Right atrium auricular region (tissue), 2 donors: ENCODE measurements around the gene MGST2. TPM values are rescaled to one million over a fixed set of nuclear protein-coding genes. Genes with fewer than 3 reads are reported as not detected.

ENCODE experiments used
- DNase-seq: peaks from one replicate; pipeline ENCODE4 v3.0.0-alpha.2; 2019; ENCODE audit warnings: low spot score
- H3K27ac ChIP-seq, 2 donors: fragments of 200-600 bp; sonication (generic); 1 replicate in 1 of 2; 2 replicates in 1 of 2; pipeline ENCODE4 v1.5.1; 2016 to 2019
- H3K27me3 ChIP-seq, 2 donors: fragments of 200-600 bp; sonication (generic); one replicate each; pipeline versions ENCODE4 v1.5.1 to v1.6.0; 2017 to 2019
- H3K36me3 ChIP-seq: fragments of 200-600 bp; sonication (generic); one replicate; pipeline ENCODE4 v1.5.1; 2016
- H3K4me1 ChIP-seq, 2 donors: fragments of 200-600 bp; sonication (generic); one replicate each; pipeline versions ENCODE4 v1.5.1 to v1.6.0; 2017 to 2019
- H3K4me3 ChIP-seq, 2 donors: fragments of 200-600 bp; sonication (generic); 1 replicate in 1 of 2; 2 replicates in 1 of 2; pipeline ENCODE4 v1.5.1; 2017 to 2019; ENCODE audit warnings: mild to moderate bottlenecking in 1 of 2, moderate library complexity in 1 of 2
- H3K9me3 ChIP-seq, 2 donors: fragments of 200-600 bp; sonication (generic); one replicate each; pipeline ENCODE4 v1.5.1; 2019
- total RNA-seq, 2 donors: library from RNA; depleted of rRNA; stranded (reverse); fragments of >200 nt; gene quantifications; one replicate each; pipeline ENCODE4 v1.1.0, GENCODE V29; 2016
- TF ChIP-seq, protein P1 (sequence below), 2 donors: fragments of 200-600 bp; sonication (generic); IDR thresholded peaks; one replicate each; pipeline ENCODE4 v1.5.1; 2019; ENCODE audit warnings: antibody characterized with exemption in 2 of 2

Gene MGST2
- total RNA-seq, 2 donors from 2014 or later: 77.4 to 129 TPM

- no peaks in the 10 kb centered on the region for H3K9me3 ChIP-seq
- H3K36me3 ChIP-seq: no peaks in the 10 kb centered on the region
- H3K27me3 ChIP-seq: no peaks in the 10 kb centered on the region
- TF ChIP-seq, protein P1, sequence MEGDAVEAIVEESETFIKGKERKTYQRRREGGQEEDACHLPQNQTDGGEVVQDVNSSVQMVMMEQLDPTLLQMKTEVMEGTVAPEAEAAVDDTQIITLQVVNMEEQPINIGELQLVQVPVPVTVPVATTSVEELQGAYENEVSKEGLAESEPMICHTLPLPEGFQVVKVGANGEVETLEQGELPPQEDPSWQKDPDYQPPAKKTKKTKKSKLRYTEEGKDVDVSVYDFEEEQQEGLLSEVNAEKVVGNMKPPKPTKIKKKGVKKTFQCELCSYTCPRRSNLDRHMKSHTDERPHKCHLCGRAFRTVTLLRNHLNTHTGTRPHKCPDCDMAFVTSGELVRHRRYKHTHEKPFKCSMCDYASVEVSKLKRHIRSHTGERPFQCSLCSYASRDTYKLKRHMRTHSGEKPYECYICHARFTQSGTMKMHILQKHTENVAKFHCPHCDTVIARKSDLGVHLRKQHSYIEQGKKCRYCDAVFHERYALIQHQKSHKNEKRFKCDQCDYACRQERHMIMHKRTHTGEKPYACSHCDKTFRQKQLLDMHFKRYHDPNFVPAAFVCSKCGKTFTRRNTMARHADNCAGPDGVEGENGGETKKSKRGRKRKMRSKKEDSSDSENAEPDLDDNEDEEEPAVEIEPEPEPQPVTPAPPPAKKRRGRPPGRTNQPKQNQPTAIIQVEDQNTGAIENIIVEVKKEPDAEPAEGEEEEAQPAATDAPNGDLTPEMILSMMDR (IDR thresholded peaks at IDR 0.05): no peak
- peaks cover 0 to 36% of the 10 kb centered on the region in 2 donors for H3K4me1 ChIP-seq
- no peak overlapping the region for H3K4me3 ChIP-seq
- DNase-seq: no peak
- no peak overlapping the region for H3K27ac ChIP-seq
Measured at GRCh38 chr4:139663561-139664138, 2.0 kb upstream of the MGST2 start.

GRCh38 chr4:139664442-139664841, 1.2 kb upstream of the MGST2 start:
- Histone ChIP-seq H3K4me1 (peaks cover 0 to 44% of the 10 kb centered on the region in 2 donors), H3K4me3 (no peak overlapping the region), H3K9me3 (no peaks in the 10 kb centered on the region), H3K27ac (no peak overlapping the region), H3K27me3 (no peaks in the 10 kb centered on the region), H3K36me3 (no peaks in the 10 kb centered on the region)
- no peak for DNase-seq
- TF ChIP-seq, protein P1 (IDR thresholded peaks at IDR 0.05): no peak

- peaks cover 0 to 48% of the 10 kb centered on the region in 2 donors for H3K4me1 ChIP-seq
Measured at GRCh38 chr4:139665079-139665689, 435 bp upstream of the MGST2 start.

DNA sequence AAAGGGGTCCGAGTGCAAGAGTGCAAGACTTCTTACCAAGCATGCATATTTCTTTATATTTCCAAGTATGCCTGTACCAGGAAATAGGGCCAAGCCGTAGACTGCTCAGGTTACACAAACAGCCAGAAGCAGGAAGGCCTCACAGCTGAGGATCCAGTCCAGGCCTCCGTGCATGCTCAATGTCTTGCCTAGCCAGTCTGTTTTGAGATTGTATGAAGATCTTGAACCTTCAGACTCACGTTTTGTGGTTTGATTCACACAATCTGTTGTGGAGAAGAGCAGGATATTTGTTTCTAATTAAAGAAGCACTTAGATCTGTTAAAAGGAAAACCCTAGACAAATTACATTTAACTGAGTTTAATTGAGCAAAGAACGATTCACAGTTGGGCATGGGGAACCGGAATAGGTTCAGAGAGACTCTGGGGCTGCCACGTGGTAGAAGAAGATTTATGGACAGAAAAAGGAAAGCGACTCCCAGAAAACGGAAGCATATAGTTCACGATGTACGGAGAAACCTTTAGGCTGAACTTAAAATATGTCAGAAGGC, 1.2 kb downstream of the MGST2 start:
- no peak for DNase-seq
- Histone ChIP-seq H3K27ac (peak overlapping the region; percentile 89 to 91), H3K4me1 (peaks cover 0 to 51% of the 10 kb centered on the region in 2 donors), H3K36me3 (peaks cover 4% of the 10 kb centered on the region), H3K27me3 (no peaks in the 10 kb centered on the region), H3K9me3 (no peaks in the 10 kb centered on the region), H3K4me3 (peak overlapping the region; percentile 47 to 61)
- TF ChIP-seq, protein P1 (IDR thresholded peaks at IDR 0.05): no peak

More at GRCh38 chr4:139665079-139665689, 435 bp upstream of the MGST2 start:
- TF ChIP-seq, protein P1 (IDR thresholded peaks at IDR 0.05): no peak
- H3K4me3 ChIP-seq: peak overlapping the region; percentile 47 to 61
- H3K27me3 ChIP-seq: no peaks in the 10 kb centered on the region
- H3K27ac ChIP-seq: peak overlapping the region; percentile 89 to 91
- no peaks in the 10 kb centered on the region for H3K9me3 ChIP-seq
- no peaks in the 10 kb centered on the region for H3K36me3 ChIP-seq
- no peak for DNase-seq

GRCh38 chr4:139668036-139668435, 2.4 kb downstream of the MGST2 start:
- Histone ChIP-seq H3K27me3 (no peaks in the 10 kb centered on the region), H3K4me1 (peaks cover 0 to 51% of the 10 kb centered on the region in 2 donors), H3K4me3 (no peak overlapping the region), H3K36me3 (peaks cover 8% of the 10 kb centered on the region), H3K9me3 (no peaks in the 10 kb centered on the region), H3K27ac (no peak overlapping the region)
- DNase-seq: no peak
- TF ChIP-seq, protein P1 (IDR thresholded peaks at IDR 0.05): no peak
